Skeletal muscle satellite cell (primary cell): Measurements from ENCODE around the gene ABHD18.
"Not testable (repeated sequence)": the region's sequence is repeated elsewhere in the genome, so short reads cannot be mapped to it uniquely, and the experiment has no call there.

Experiments used
- H3K27me3 ChIP-seq: 2 replicates; pipeline ENCODE4 v1.7.0; 2013; ENCODE audit warnings: low read length; ENCODE audit not compliant: control insufficient read depth, insufficient read depth
- H3K36me3 ChIP-seq: 2 replicates; pipeline ENCODE4 v1.7.0; 2013; ENCODE audit warnings: mild to moderate bottlenecking, control low read depth, low read length; ENCODE audit not compliant: insufficient read depth
- H3K4me1 ChIP-seq: 2 replicates; pipeline ENCODE4 v1.7.0; 2013; ENCODE audit warnings: low read length; ENCODE audit not compliant: control insufficient read depth, insufficient read depth
- H3K4me2 ChIP-seq: 2 replicates; pipeline ENCODE4 v1.7.0; 2013; ENCODE audit warnings: mild to moderate bottlenecking, low read length
- H3K4me3 ChIP-seq: 2 replicates; pipeline ENCODE4 v1.7.0; 2013; ENCODE audit warnings: low read length
- H3K9ac ChIP-seq: 2 replicates; pipeline ENCODE4 v1.7.0; 2013; ENCODE audit warnings: mild to moderate bottlenecking, low read depth, low read length, moderate library complexity
- H3K9me3 ChIP-seq: replicated peaks from 2 replicates; pipeline ENCODE4 v1.7.0; 2013; ENCODE audit warnings: mild to moderate bottlenecking, control low read depth, low read length

ABHD18 gene

DNA sequence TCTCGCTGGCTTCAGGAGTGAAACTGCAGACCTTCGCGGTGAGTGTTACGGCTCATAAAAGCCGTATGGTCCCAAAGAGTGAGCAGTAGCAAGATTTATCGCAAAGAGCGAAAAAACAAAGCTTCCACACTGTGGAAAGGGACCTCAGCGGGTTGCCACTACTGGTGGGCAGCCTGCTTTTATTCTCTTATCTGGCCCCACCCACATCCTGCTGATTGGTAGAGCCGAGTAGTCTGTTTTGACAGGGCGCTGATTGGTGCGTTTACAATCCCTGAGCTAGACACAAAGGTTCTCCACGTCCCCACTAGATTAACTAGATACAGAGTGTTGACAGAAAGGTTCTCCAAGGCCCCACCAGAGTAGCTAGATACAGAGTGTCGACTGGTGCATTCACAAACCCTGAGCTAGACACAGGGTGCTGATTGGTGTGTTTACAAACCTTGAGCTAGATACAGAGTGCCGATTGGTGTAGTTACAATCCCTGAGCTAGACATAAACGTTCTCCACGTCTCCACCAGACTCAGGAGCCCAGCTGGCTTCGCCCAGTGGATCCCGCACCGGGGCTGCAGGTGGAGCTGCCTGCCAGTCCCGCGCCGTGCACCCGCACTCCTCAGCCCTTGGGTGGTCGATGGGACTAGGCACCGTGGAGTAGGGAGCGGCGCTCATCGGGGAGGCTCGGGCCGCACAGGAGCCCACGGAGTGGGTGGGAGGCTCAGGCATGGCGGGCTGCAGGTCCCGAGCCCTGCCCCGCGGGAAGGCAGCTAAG, 1.4 kb upstream of the ABHD18 start:
- H3K4me1 ChIP-seq, H3K27me3 ChIP-seq, H3K9ac ChIP-seq, H3K36me3 ChIP-seq, H3K9me3 ChIP-seq: not testable (repeated sequence)
- peak overlapping the region; percentile 92 for H3K4me2 ChIP-seq
- peak overlapping the region; percentile 98 for H3K4me3 ChIP-seq

DNA sequence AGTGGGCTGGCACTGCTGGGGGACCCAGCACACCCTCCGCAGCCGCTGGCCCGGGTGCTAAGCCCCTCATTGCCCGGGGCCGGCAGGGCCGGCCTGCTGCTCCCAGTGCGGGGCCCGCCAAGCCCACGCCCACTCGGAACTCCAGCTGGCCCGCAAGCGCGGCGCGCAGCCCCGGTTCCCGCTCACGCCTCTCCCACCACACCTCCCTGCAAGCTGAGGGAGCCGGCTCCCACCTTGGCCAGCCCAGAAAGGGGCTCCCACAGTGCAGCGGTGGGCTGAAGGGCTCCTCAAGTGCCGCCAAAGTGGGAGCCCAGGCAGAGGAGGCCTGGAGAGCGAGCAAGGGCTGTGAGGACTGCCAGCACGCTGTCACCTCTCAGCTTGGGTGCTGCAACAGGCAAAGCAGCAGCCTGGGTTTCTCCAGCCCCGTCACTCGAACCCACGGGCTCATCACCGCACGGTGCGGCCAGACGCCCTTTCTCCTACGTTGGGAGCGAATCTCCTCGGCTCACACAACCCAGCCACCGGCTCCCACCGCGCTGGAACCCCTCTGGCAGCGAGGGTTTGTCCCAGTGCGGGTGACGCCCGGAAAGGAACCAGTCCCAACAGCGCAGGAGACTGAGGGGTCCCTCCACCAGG, 662 bp upstream of the ABHD18 start:
- Histone ChIP-seq H3K4me3 (peak overlapping the region; percentile 98), H3K4me2 (peak overlapping the region; percentile 92), H3K9ac (peak overlapping the region; percentile 95)
- not testable (repeated sequence) for H3K27me3 ChIP-seq, H3K4me1 ChIP-seq, H3K36me3 ChIP-seq, H3K9me3 ChIP-seq

DNA sequence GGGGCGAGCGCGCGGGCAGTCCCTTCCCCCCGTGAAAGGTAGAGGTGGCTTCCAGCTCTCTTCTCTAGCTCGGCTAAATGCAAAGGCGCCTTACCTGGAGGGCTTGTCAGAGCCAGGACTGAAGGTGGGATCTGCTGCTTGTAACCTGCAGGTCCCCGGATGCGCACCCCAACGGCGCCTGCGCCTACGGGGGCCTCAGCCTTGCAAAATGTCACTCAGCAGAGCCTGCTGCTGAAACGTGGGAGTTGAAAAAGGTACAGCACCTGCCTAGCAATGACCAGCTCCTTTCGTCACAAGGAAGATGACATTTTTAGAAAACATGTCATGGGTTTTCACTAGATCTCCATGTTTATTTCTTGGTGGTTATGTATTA, 583 bp downstream of the ABHD18 start:
- Histone ChIP-seq H3K4me3 (peak overlapping the region; percentile 98), H3K36me3 (no peaks in the 10 kb centered on the region), H3K9ac (peak overlapping the region; percentile 95), H3K9me3 (no peaks in the 10 kb centered on the region), H3K4me1 (peaks cover 6% of the 10 kb centered on the region), H3K4me2 (peak overlapping the region; percentile 92), H3K27me3 (no peaks in the 10 kb centered on the region)

DNA sequence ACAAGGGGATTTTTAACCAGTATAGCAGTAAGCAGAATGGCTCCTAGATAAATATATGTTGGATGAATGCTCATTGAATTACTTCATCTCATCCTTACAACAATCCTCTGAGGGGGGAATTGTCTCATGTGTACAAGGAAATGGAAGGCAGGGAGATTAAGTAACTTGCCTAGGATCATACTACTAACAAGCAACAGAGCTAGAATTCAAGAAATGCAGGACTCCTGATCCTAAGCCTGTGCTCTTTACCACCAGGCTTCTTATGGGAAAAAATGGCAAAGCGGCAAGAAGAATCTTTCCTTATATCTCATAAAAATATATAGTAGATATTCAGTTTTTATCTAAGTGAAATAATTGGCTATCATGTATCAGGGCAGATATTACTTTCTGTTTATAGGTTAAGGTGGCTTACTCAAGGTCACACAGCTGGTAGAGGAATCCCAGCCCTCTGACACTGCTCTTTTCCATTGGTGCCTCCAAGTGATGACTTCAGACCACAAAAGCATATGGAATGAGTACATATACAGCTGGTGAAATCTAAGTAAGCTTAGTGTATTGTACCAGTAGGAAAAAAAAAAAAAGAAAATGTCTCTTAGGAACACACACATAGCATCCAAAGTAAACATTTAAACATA, 2.1 kb downstream of the ABHD18 start:
- H3K9ac ChIP-seq = no peak overlapping the region
- H3K4me1 ChIP-seq = peaks cover 6% of the 10 kb centered on the region
- H3K4me3 ChIP-seq = no peak overlapping the region
- no peaks in the 10 kb centered on the region for H3K27me3 ChIP-seq
- no peaks in the 10 kb centered on the region for H3K9me3 ChIP-seq
- no peaks in the 10 kb centered on the region for H3K36me3 ChIP-seq
- H3K4me2 ChIP-seq = no peak overlapping the region

DNA sequence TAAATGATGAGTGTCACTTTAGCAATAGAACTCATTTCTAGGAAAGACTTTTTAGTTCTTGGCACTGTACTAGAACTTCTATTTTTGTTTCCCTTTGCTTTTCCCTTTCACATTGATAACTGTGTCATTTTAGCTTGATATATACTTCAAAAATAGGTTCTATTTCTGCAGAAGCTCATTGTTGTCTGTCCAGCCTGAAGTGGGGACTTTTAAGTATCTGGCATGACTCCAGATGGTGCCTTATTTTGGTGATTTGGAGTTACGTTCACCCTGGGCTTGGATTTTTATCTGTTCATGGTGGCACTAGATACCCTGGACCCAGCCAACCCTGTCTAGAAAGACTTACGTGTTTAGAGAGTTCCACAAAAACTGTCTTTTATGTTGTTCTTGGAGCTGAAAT, 3.4 kb downstream of the ABHD18 start:
- no peaks in the 10 kb centered on the region for H3K9me3 ChIP-seq
- no peak overlapping the region for H3K4me3 ChIP-seq
- no peaks in the 10 kb centered on the region for H3K36me3 ChIP-seq
- peaks cover 6% of the 10 kb centered on the region for H3K4me1 ChIP-seq
- H3K27me3 ChIP-seq = no peaks in the 10 kb centered on the region
- no peak overlapping the region for H3K9ac ChIP-seq
- no peak overlapping the region for H3K4me2 ChIP-seq

DNA sequence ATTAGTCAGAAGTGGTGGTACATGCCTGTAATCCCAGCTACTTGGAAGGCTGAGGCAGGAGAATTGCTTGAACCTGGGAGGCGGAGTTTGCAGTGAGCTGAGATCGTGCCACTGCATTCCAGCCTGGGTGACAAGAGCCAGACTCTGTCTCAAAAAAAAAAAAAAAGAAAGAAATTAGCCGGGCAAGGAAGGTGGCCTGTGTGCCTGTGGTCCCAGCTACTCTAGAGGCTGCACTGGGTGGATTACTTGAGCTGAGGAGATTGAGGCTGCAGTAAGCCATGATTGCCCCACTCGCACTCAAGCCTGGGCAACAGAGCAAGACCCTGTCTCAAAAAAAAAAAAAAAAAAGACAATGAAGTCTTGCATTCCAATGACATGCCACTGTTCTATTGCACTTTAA, 5.7 kb downstream of the ABHD18 start:
- H3K9me3 ChIP-seq, H3K4me3 ChIP-seq, H3K27me3 ChIP-seq, H3K36me3 ChIP-seq, H3K4me2 ChIP-seq, H3K4me1 ChIP-seq, H3K9ac ChIP-seq: not testable (repeated sequence)

DNA sequence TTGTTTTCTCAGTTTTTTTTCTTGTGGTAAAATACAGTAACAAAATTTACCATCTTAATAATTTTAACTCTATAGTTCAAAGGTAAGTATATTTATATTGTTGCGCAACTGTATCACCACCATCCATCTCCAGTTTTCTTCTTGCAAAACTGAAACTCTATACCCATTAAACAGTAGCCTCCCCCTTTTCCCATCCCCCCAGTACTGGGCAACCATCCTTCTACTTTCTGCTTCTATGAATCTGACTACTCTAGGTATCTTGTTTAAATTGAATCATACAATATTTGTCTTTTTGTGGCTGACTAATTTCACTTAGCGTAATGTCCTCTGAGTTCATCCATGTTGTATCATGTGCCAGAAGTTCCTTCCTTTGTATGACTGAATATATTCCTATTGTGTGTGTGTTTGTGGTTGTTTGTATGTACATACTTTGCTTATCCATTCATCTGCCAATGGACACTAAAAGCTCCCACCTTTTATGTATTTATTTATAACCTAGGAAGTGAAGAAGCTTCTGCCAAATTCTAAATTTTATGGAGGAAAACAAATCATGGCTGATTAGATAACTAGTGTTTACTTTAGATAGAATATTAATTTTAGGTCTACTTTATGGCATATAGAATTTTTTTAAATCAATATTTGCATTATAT, 10.0 kb downstream of the ABHD18 start:
- Histone ChIP-seq H3K9ac (no peak overlapping the region), H3K36me3 (peaks cover 3% of the 10 kb centered on the region), H3K27me3 (no peaks in the 10 kb centered on the region), H3K4me3 (no peak overlapping the region), H3K4me2 (no peak overlapping the region), H3K4me1 (no peaks in the 10 kb centered on the region), H3K9me3 (no peaks in the 10 kb centered on the region)

DNA sequence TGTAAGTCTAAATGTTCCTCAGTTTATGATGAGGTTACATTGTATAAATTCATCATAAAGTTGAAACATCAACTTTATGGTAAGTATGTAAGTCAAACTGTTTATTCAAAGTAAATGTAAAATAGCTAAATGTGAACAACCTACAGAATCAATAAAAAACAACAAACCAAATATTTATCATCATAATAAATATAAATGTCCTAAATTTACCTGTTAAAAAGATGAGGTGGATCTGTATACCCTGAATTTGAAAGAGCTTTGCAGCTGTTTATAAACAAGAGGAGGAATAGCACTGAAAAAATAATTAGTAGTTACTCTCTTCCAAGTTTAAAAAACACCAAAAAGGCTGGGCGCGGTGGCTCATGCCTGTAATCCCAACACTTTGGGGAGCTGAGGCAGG, 13.7 kb downstream of the ABHD18 start:
- Histone ChIP-seq H3K27me3 (no peaks in the 10 kb centered on the region), H3K36me3 (peaks cover 3% of the 10 kb centered on the region), H3K4me1 (no peaks in the 10 kb centered on the region), H3K4me2 (no peak overlapping the region), H3K9ac (no peak overlapping the region), H3K9me3 (no peaks in the 10 kb centered on the region), H3K4me3 (no peak overlapping the region)

DNA sequence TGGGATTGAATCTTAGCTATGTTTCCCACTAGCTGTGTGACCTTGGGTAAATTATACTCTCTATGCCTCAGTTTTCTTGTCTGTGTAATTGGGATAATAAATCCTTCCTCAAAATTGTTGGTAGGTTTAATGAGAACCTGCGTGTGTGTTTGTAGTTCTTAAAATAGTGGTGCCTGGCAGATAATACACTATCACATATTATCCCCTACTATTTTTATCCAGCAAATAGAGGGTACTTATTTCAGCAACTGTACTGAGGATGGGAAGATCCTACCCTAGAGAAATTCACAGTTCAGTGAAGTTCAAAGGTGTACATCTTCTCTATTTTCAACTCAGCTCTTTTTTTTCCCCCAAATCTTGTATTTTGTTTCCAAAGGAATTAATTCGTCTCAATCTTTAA, 17.2 kb downstream of the ABHD18 start:
- no peak overlapping the region for H3K4me2 ChIP-seq
- no peaks in the 10 kb centered on the region for H3K9me3 ChIP-seq
- H3K36me3 ChIP-seq = no peaks in the 10 kb centered on the region
- no peak overlapping the region for H3K4me3 ChIP-seq
- H3K27me3 ChIP-seq = no peaks in the 10 kb centered on the region
- H3K4me1 ChIP-seq = no peaks in the 10 kb centered on the region
- no peak overlapping the region for H3K9ac ChIP-seq

DNA sequence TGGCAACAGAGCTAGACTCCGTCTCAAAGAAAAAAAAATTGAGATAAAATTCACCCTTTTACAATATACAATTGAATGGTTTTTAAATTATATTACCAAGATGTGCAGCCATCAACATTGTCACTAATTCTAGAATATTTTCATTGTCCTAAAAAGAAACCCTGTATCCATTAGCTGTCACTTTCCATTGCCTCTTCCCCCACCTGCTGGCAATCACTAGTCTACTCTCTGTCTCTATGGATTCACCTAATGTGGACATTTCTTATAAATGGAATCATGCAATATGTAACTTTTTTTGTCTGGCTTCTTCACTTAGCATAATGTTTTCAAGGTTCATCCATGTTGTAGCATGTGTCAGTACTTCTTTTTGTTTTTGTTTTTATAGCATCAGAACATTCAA, 20.8 kb downstream of the ABHD18 start:
- Histone ChIP-seq H3K9me3 (no peaks in the 10 kb centered on the region), H3K4me2 (no peak overlapping the region), H3K4me1 (no peaks in the 10 kb centered on the region), H3K4me3 (no peak overlapping the region), H3K9ac (no peak overlapping the region), H3K27me3 (no peaks in the 10 kb centered on the region), H3K36me3 (no peaks in the 10 kb centered on the region)

DNA sequence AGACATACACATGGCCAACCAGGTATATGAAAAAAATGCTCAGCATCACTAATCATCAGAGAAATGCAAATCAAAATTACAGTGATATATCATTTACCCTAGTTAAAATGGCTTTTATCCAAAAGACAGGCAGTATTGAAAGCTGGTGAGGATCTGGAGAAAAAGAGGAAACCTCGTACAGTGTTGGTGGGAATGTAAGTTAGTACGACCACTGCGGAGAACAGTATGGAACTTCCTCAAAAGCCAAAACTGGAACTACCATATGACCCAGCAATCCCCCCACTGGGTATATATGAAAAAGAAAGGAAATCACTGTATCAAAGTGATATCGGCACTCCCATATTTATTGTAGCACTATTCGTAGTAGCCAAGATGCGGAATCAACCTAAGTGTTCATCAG, 23.4 kb downstream of the ABHD18 start:
- Histone ChIP-seq H3K36me3 (no peaks in the 10 kb centered on the region), H3K4me1 (no peaks in the 10 kb centered on the region), H3K4me3 (no peak overlapping the region), H3K9ac (no peak overlapping the region), H3K27me3 (no peaks in the 10 kb centered on the region), H3K9me3 (no peaks in the 10 kb centered on the region), H3K4me2 (no peak overlapping the region)
